HG03439 (cell line): ENCODE data around the gene RAB6B.
"Not testable (repeated sequence)": the region's sequence is repeated elsewhere in the genome, so short reads cannot be mapped to it uniquely, and the experiment has no call there.

Source experiments
- ATAC-seq: cut with Tn5 transposase; IDR thresholded peaks from one replicate; pipeline ENCODE4 v1.9.1; 2021; ENCODE audit warnings: mild to moderate bottlenecking, moderate library complexity; ENCODE audit not compliant: unreplicated experiment

Gene RAB6B

GRCh38 chr3:133824961-133825485 lies 70.7 kb downstream of the RAB6B start:
- ATAC-seq: no peak

GRCh38 chr3:133821767-133822638 lies 73.7 kb downstream of the RAB6B start:
- ATAC-seq: no peak

- ATAC-seq: no peak
Observed at GRCh38 chr3:133820889-133821675, 74.6 kb downstream of the RAB6B start.

- no peak for ATAC-seq
Observed at GRCh38 chr3:133820129-133820528, 75.6 kb downstream of the RAB6B start.

- ATAC-seq: no peak
Observed at GRCh38 chr3:133815386-133815785, 80.3 kb downstream of the RAB6B start.

GRCh38 chr3:133812872-133813271 lies 82.8 kb downstream of the RAB6B start:
- no peak for ATAC-seq

- ATAC-seq: peak; percentile 99
Observed at GRCh38 chr3:133805702-133806475, 89.8 kb downstream of the RAB6B start, which contains the start of gene SRPRB. TSS of gene SRPRB (plus strand) at chr3:133805815. CDS start at chr3:133805849, 34 bp downstream.

- no peak for ATAC-seq
Observed at GRCh38 chr3:133805384-133805701, 90.3 kb downstream of the RAB6B start.

- ATAC-seq: no peak
Observed at GRCh38 chr3:133804896-133805295, 90.8 kb downstream of the RAB6B start.

GRCh38 chr3:133803469-133803868 lies 92.2 kb downstream of the RAB6B start:
- no peak for ATAC-seq

- no peak for ATAC-seq
Observed at GRCh38 chr3:133799794-133800585, 95.7 kb downstream of the RAB6B start.

- no peak for ATAC-seq
Observed at GRCh38 chr3:133797396-133798105, 98.1 kb downstream of the RAB6B start.

- ATAC-seq: no peak
Observed at GRCh38 chr3:133792171-133792763, 103.4 kb downstream of the RAB6B start.

- no peak for ATAC-seq
Observed at GRCh38 chr3:133788024-133788423, 107.7 kb downstream of the RAB6B start.

GRCh38 chr3:133783762-133784161 lies 111.9 kb downstream of the RAB6B start:
- no peak for ATAC-seq

GRCh38 chr3:133782454-133782853 lies 113.2 kb downstream of the RAB6B start:
- ATAC-seq: no peak

GRCh38 chr3:133781570-133781969 lies 114.1 kb downstream of the RAB6B start:
- ATAC-seq: no peak

- ATAC-seq: not testable (repeated sequence)
Observed at GRCh38 chr3:133780756-133781155, 114.9 kb downstream of the RAB6B start.

GRCh38 chr3:133779626-133780203 lies 116.0 kb downstream of the RAB6B start:
- no peak for ATAC-seq
